SJCRH30 (cell line): Measurements from ENCODE around the gene NOX5. TPM values are rescaled to one million over a fixed set of nuclear protein-coding genes. Genes with fewer than 3 reads are reported as not detected.

Experiments
- DNase-seq, 2 experiments: peaks; one replicate each; pipeline ENCODE4 v3.0.0-alpha.2; 2015 to 2020
- H3K27ac ChIP-seq: fragments of 250-450 bp; sonication (Bioruptor Pico); 2 replicates; pipeline ENCODE4 v1.5.1; 2020; ENCODE audit warnings: mild to moderate bottlenecking, moderate library complexity
- H3K27me3 ChIP-seq: fragments of 250-450 bp; sonication (Bioruptor Pico); 2 replicates; pipeline ENCODE4 v1.5.1; 2020; ENCODE audit warnings: mild to moderate bottlenecking, moderate library complexity
- H3K36me3 ChIP-seq: fragments of 250-450 bp; sonication (Bioruptor Pico); 2 replicates; pipeline ENCODE4 v1.5.1; 2020; ENCODE audit warnings: mild to moderate bottlenecking, moderate library complexity
- H3K4me1 ChIP-seq: fragments of 250-450 bp; sonication (Bioruptor Pico); 2 replicates; pipeline ENCODE4 v1.5.1; 2020; ENCODE audit warnings: mild to moderate bottlenecking, moderate library complexity
- H3K4me3 ChIP-seq: fragments of 250-450 bp; sonication (Bioruptor Pico); 2 replicates; pipeline ENCODE4 v1.5.1; 2020; ENCODE audit warnings: mild to moderate bottlenecking, moderate library complexity
- H3K9me3 ChIP-seq: fragments of 250-450 bp; sonication (Bioruptor Pico); replicated peaks from 2 replicates; pipeline ENCODE4 v1.5.1; 2020; ENCODE audit warnings: mild to moderate bottlenecking, moderate library complexity
- total RNA-seq: library from RNA; depleted of rRNA; stranded (reverse); fragments of >200 nt; shearing (Covaris generic); gene quantifications from 2 replicates; pipeline ENCODE4 v1.2.3, GENCODE V29; 2014

NOX5 gene
- total RNA-seq, 1 experiment from 2014 or later: not detected

- H3K4me1 ChIP-seq: no peaks in the 10 kb centered on the region
- H3K36me3 ChIP-seq: no peaks in the 10 kb centered on the region
- no peaks in the 10 kb centered on the region for H3K9me3 ChIP-seq
- no peak overlapping the region for H3K4me3 ChIP-seq
- H3K27me3 ChIP-seq: peaks cover 3% of the 10 kb centered on the region
- DNase-seq: no peak
- H3K27ac ChIP-seq: no peak overlapping the region
Measured at GRCh38 chr15:69026355-69026754, 11.9 kb downstream of the NOX5 start.

- Histone ChIP-seq H3K4me1 (no peaks in the 10 kb centered on the region), H3K4me3 (no peak overlapping the region), H3K27ac (no peak overlapping the region), H3K9me3 (no peaks in the 10 kb centered on the region), H3K36me3 (no peaks in the 10 kb centered on the region), H3K27me3 (peaks cover 3% of the 10 kb centered on the region)
- DNase-seq: no peak
Measured at GRCh38 chr15:69027976-69028518, 13.6 kb downstream of the NOX5 start.

GRCh38 chr15:69031013-69032001 is 16.8 kb downstream of the NOX5 start:
- H3K4me1 ChIP-seq: no peaks in the 10 kb centered on the region
- H3K27me3 ChIP-seq: no peaks in the 10 kb centered on the region; the same call in 1 of the 2 replicates
- H3K27ac ChIP-seq: no peak overlapping the region
- H3K36me3 ChIP-seq: no peaks in the 10 kb centered on the region
- H3K9me3 ChIP-seq: no peaks in the 10 kb centered on the region
- DNase-seq: no peak
- H3K4me3 ChIP-seq: no peak overlapping the region

- no peaks in the 10 kb centered on the region for H3K4me1 ChIP-seq
- no peaks in the 10 kb centered on the region for H3K9me3 ChIP-seq
- no peaks in the 10 kb centered on the region for H3K36me3 ChIP-seq
- H3K27ac ChIP-seq: no peak overlapping the region
- H3K4me3 ChIP-seq: no peak overlapping the region
- H3K27me3 ChIP-seq: no peaks in the 10 kb centered on the region; the same call in 1 of the 2 replicates
- DNase-seq: no peak
Measured at GRCh38 chr15:69032031-69032430, 17.5 kb downstream of the NOX5 start.

GRCh38 chr15:69032703-69033373 is 18.3 kb downstream of the NOX5 start:
- H3K27ac ChIP-seq: no peak overlapping the region
- no peak for DNase-seq
- no peaks in the 10 kb centered on the region for H3K4me1 ChIP-seq
- no peak overlapping the region for H3K4me3 ChIP-seq
- H3K9me3 ChIP-seq: no peaks in the 10 kb centered on the region
- H3K27me3 ChIP-seq: no peaks in the 10 kb centered on the region; the same call in 1 of the 2 replicates
- no peaks in the 10 kb centered on the region for H3K36me3 ChIP-seq

- H3K4me1 ChIP-seq: no peaks in the 10 kb centered on the region
- no peaks in the 10 kb centered on the region; the same call in 1 of the 2 replicates for H3K27me3 ChIP-seq
- H3K27ac ChIP-seq: no peak overlapping the region
- no peak overlapping the region for H3K4me3 ChIP-seq
- H3K36me3 ChIP-seq: no peaks in the 10 kb centered on the region
- no peaks in the 10 kb centered on the region for H3K9me3 ChIP-seq
- no peak for DNase-seq
Measured at GRCh38 chr15:69034352-69034751, 19.9 kb downstream of the NOX5 start.

- DNase-seq: peak; percentile 22 to 45
- H3K4me1 ChIP-seq: no peaks in the 10 kb centered on the region
- H3K27ac ChIP-seq: no peak overlapping the region
- H3K9me3 ChIP-seq: no peaks in the 10 kb centered on the region
- H3K36me3 ChIP-seq: no peaks in the 10 kb centered on the region
- no peaks in the 10 kb centered on the region; the same call in 1 of the 2 replicates for H3K27me3 ChIP-seq
- no peak overlapping the region for H3K4me3 ChIP-seq
Measured at GRCh38 chr15:69035205-69035917, 20.9 kb downstream of the NOX5 start.

GRCh38 chr15:69035918-69036258 is 21.4 kb downstream of the NOX5 start:
- H3K27ac ChIP-seq: no peak overlapping the region
- H3K4me3 ChIP-seq: no peak overlapping the region
- H3K4me1 ChIP-seq: no peaks in the 10 kb centered on the region
- no peaks in the 10 kb centered on the region for H3K36me3 ChIP-seq
- DNase-seq: no peak
- H3K27me3 ChIP-seq: no peaks in the 10 kb centered on the region; the same call in 1 of the 2 replicates
- H3K9me3 ChIP-seq: no peaks in the 10 kb centered on the region

- Histone ChIP-seq H3K4me1 (no peaks in the 10 kb centered on the region), H3K27ac (no peak overlapping the region), H3K9me3 (no peaks in the 10 kb centered on the region), H3K4me3 (no peak overlapping the region), H3K36me3 (no peaks in the 10 kb centered on the region), H3K27me3 (no peaks in the 10 kb centered on the region)
- DNase-seq: no peak
Measured at GRCh38 chr15:69036826-69037225, 22.3 kb downstream of the NOX5 start.

GRCh38 chr15:69037482-69037881 is 23.0 kb downstream of the NOX5 start:
- Histone ChIP-seq H3K4me3 (no peak overlapping the region), H3K27ac (no peak overlapping the region), H3K36me3 (no peaks in the 10 kb centered on the region), H3K9me3 (no peaks in the 10 kb centered on the region), H3K4me1 (no peaks in the 10 kb centered on the region), H3K27me3 (no peaks in the 10 kb centered on the region)
- DNase-seq: no peak

- DNase-seq: no peak
- no peaks in the 10 kb centered on the region for H3K9me3 ChIP-seq
Measured at GRCh38 chr15:69037977-69038376, 23.5 kb downstream of the NOX5 start.

GRCh38 chr15:69038508-69038907 is 24.0 kb downstream of the NOX5 start:
- Histone ChIP-seq H3K27me3 (no peaks in the 10 kb centered on the region), H3K4me3 (no peak overlapping the region), H3K4me1 (no peaks in the 10 kb centered on the region), H3K36me3 (no peaks in the 10 kb centered on the region), H3K27ac (no peak overlapping the region), H3K9me3 (no peaks in the 10 kb centered on the region)
- no peak for DNase-seq

More at GRCh38 chr15:69037977-69038376, 23.5 kb downstream of the NOX5 start:
- H3K4me1 ChIP-seq: no peaks in the 10 kb centered on the region
- H3K27ac ChIP-seq: no peak overlapping the region
- no peaks in the 10 kb centered on the region for H3K36me3 ChIP-seq
- H3K27me3 ChIP-seq: no peaks in the 10 kb centered on the region
- no peak overlapping the region for H3K4me3 ChIP-seq

GRCh38 chr15:69039516-69040225 is 25.2 kb downstream of the NOX5 start:
- Histone ChIP-seq H3K4me3 (no peak overlapping the region), H3K27ac (no peak overlapping the region), H3K4me1 (no peaks in the 10 kb centered on the region), H3K36me3 (no peaks in the 10 kb centered on the region), H3K9me3 (no peaks in the 10 kb centered on the region), H3K27me3 (no peaks in the 10 kb centered on the region)
- DNase-seq: no peak

- Histone ChIP-seq H3K27me3 (peaks cover 4% of the 10 kb centered on the region; the same call in 1 of the 2 replicates), H3K36me3 (no peaks in the 10 kb centered on the region), H3K27ac (no peak overlapping the region), H3K4me1 (peaks cover 5% of the 10 kb centered on the region), H3K9me3 (no peaks in the 10 kb centered on the region), H3K4me3 (no peak overlapping the region)
- no peak for DNase-seq
Measured at GRCh38 chr15:69042531-69042930, 28.0 kb downstream of the NOX5 start.
